HCT116 (cell line): ENCODE measurements around the gene SLC12A1. TPM values are rescaled to one million over a fixed set of nuclear protein-coding genes. Genes with fewer than 3 reads are reported as not detected.

Source experiments
- ATAC-seq: fragments of 200-7000 bp; cut with Tn5 transposase; 2 replicates; pipeline ENCODE4 v1.9.1; 2020; ENCODE audit warnings: mild to moderate bottlenecking, moderate library complexity
- BruUV-seq: library from RNA; stranded (reverse); fragments of 400-500 nt; replicated peaks from 2 replicates; lab custom pipeline; 2021; lab: Mats Ljungman, UMichigan
- CTCF ChIA-PET: fragments of 300-600 bp; sonication (Branson Sonifier 250); formaldehyde crosslinking; loops from one replicate; lab custom pipeline; 2021; ENCODE audit warnings: antibody characterized with exemption; lab: Charles Lee
- POLR2A ChIA-PET: fragments of 300-600, 350-600 bp; sonication (Branson Sonifier 250); formaldehyde crosslinking; loops from one replicate; lab custom pipeline; 2021; ENCODE audit warnings: antibody characterized with exemption; lab: Charles Lee
- RAD21 ChIA-PET, 2 experiments: fragments of 300-600 bp; sonication (Branson Sonifier 250); formaldehyde crosslinking; loops; one replicate each; lab custom pipeline; 2023; ENCODE audit warnings: low total read pairs in 2 of 2; ENCODE audit not compliant: uncharacterized antibody in 2 of 2, unreplicated experiment in 2 of 2, low non-redundant PET in 1 of 2; lab: Charles Lee
- DNase-seq: peaks from one replicate; pipeline ENCODE4 v3.0.0-alpha.2; 2010; ENCODE audit warnings: low read depth, low spot score
- H2AFZ ChIP-seq: fragments of 200-600 bp; shearing (Covaris generic), sonication (generic); 2 replicates; pipeline ENCODE4 v1.6.1; 2017; ENCODE audit warnings: low read depth, mixed run types, mixed read lengths, antibody characterized with exemption, low read length; ENCODE audit not compliant: poor library complexity, severe bottlenecking
- H3K27ac ChIP-seq: 2 replicates; pipeline ENCODE4 v1.5.1; 2012; ENCODE audit warnings: low read depth, low read length
- H3K27me3 ChIP-seq: fragments of 200-600 bp; sonication (generic); 2 replicates; pipeline ENCODE4 v1.6.1; 2016; ENCODE audit warnings: mixed run types, low read length, mixed read lengths; ENCODE audit not compliant: insufficient read depth
- H3K36me3 ChIP-seq, 2 experiments: fragments of 200-500 bp in 1 of 2; fragments of 200-600 bp in 1 of 2; sonication (Bioruptor generic) in 1 of 2; sonication (generic) in 1 of 2; 2 replicates each; pipeline versions ENCODE4 v1.5.1 to v1.6.1; 2014 to 2016; ENCODE audit warnings: low read length in 2 of 2, inconsistent platforms in 1 of 2, mixed read lengths in 1 of 2, mixed run types in 1 of 2; ENCODE audit not compliant: insufficient read depth in 2 of 2, control insufficient read depth in 1 of 2
- H3K4me1 ChIP-seq, 2 experiments: fragments of 200-600 bp in 1 of 2; sonication (generic) in 1 of 2; 2 replicates each; pipeline versions ENCODE4 v1.5.1 to v1.6.1; 2012 to 2017; ENCODE audit warnings: low read length in 2 of 2, inconsistent platforms in 1 of 2, mild to moderate bottlenecking in 1 of 2, mixed read lengths in 1 of 2, mixed run types in 1 of 2, moderate library complexity in 1 of 2; ENCODE audit not compliant: insufficient read depth in 2 of 2, control insufficient read depth in 1 of 2
- H3K4me2 ChIP-seq: fragments of 200-600 bp; sonication (generic); 2 replicates; pipeline ENCODE4 v1.6.1; 2017; ENCODE audit warnings: mixed run types, low read length, mixed read lengths
- H3K4me3 ChIP-seq, 2 experiments: fragments of 200-600 bp in 1 of 2; sonication (generic) in 1 of 2; replicated peaks in 1 of 2; 2 replicates each; pipeline ENCODE4 v1.5.1; 2011 to 2016; ENCODE audit warnings: low read length in 2 of 2, control low read depth in 1 of 2, low read depth in 1 of 2, mild to moderate bottlenecking in 1 of 2, mixed read lengths in 1 of 2, mixed run types in 1 of 2
- H3K79me2 ChIP-seq: fragments of 200-600 bp; sonication (generic); 2 replicates; pipeline ENCODE4 v1.6.1; 2017; ENCODE audit warnings: mild to moderate bottlenecking, mixed run types, low read length, moderate library complexity, mixed read lengths; ENCODE audit not compliant: insufficient read depth
- H3K9ac ChIP-seq: fragments of 200-600 bp; sonication (generic); 2 replicates; pipeline ENCODE4 v1.6.1; 2016; ENCODE audit warnings: low read length, mixed read lengths
- H3K9me2 ChIP-seq: fragments of 200-600 bp; sonication (generic), shearing (Covaris generic); 2 replicates; pipeline ENCODE4 v1.6.1; 2017; ENCODE audit warnings: mixed run types, mild to moderate bottlenecking, moderate library complexity; ENCODE audit not compliant: insufficient read depth
- H3K9me3 ChIP-seq, 2 experiments: fragments of 200-500 bp in 1 of 2; fragments of 200-600 bp in 1 of 2; sonication (Bioruptor generic) in 1 of 2; sonication (generic) in 1 of 2; 2 replicates each; pipeline ENCODE4 v1.6.1; 2014 to 2017; ENCODE audit warnings: low read length in 2 of 2, mixed read lengths in 2 of 2, inconsistent platforms in 1 of 2, low read depth in 1 of 2, mild to moderate bottlenecking in 1 of 2, mixed run types in 1 of 2, moderate library complexity in 1 of 2; ENCODE audit not compliant: control insufficient read depth in 1 of 2, insufficient read depth in 1 of 2
- H4K20me1 ChIP-seq: fragments of 200-600 bp; sonication (generic), shearing (Covaris generic); 2 replicates; pipeline ENCODE4 v1.6.1; 2017; ENCODE audit warnings: mixed run types, mild to moderate bottlenecking, moderate library complexity; ENCODE audit not compliant: insufficient read depth
- CBX3 ChIP-seq: IDR thresholded peaks from 2 replicates; pipeline ENCODE4 v1.6.1; 2012; ENCODE audit warnings: low read depth
- EGR1 ChIP-seq: IDR thresholded peaks from 2 replicates; pipeline ENCODE4 v1.6.1; 2012; ENCODE audit warnings: low read depth
- ELF1 ChIP-seq: IDR thresholded peaks from 2 replicates; pipeline ENCODE4 v1.6.1; 2012; ENCODE audit warnings: low read depth, borderline replicate concordance
- EZH2phosphoT487 ChIP-seq: fragments of 200-600 bp; IDR thresholded peaks from 2 replicates; pipeline ENCODE4 v1.6.1; 2018; ENCODE audit warnings: antibody characterized with exemption, borderline replicate concordance
- FOSL1 ChIP-seq: IDR thresholded peaks from 2 replicates; pipeline ENCODE4 v1.6.1; 2012; ENCODE audit warnings: low read depth
- JUND ChIP-seq: IDR thresholded peaks from 2 replicates; pipeline ENCODE4 v1.6.1; 2012
- POLR2A ChIP-seq: IDR thresholded peaks from 2 replicates; pipeline ENCODE4 v1.7.0; 2011; ENCODE audit warnings: borderline replicate concordance; ENCODE audit not compliant: insufficient read depth, insufficient read length; ENCODE audit errors: extremely low read depth
- POLR2AphosphoS5 ChIP-seq: IDR thresholded peaks from 2 replicates; pipeline ENCODE4 v1.6.1; 2011; ENCODE audit warnings: mild to moderate bottlenecking, low read depth, low read length, moderate library complexity
- TCF7L2 ChIP-seq: IDR thresholded peaks from 2 replicates; pipeline ENCODE4 v1.7.0; 2011; ENCODE audit warnings: borderline replicate concordance, inconsistent platforms; ENCODE audit not compliant: insufficient read depth, insufficient read length; ENCODE audit errors: extremely low read depth
- YY1 ChIP-seq: IDR thresholded peaks from 2 replicates; pipeline ENCODE4 v1.6.1; 2011; ENCODE audit warnings: low read length, low read depth, moderate library complexity, mild to moderate bottlenecking; ENCODE audit not compliant: insufficient replicate concordance; ENCODE audit errors: extremely low read depth
- ZFX ChIP-seq: fragments of 450-650 bp; IDR thresholded peaks from 2 replicates; pipeline ENCODE4 v1.6.1; 2017
- intact Hi-C: fragments of 100-400 bp; cut with micrococcal nuclease; formaldehyde crosslinking; loops from 2 replicates; pipeline ENCODE4 v1.10.0; 2022
- total RNA-seq: library from RNA; stranded (reverse); gene quantifications from one replicate; pipeline ENCODE4 v1.2.1, GENCODE V29; 2021; ENCODE audit not compliant: unreplicated experiment
- TF ChIP-seq, protein P1 (sequence below), 3 experiments: fragments of 200-600 bp in 1 of 3; sonication (generic) in 1 of 3; IDR thresholded peaks in 2 of 3; conservative IDR thresholded peaks in 1 of 3; 2 replicates each; pipeline ENCODE4 v1.5.1; 2012 to 2017; ENCODE audit warnings: low read depth in 2 of 3, low read length in 2 of 3, antibody characterized with exemption in 1 of 3, borderline replicate concordance in 1 of 3, control low read depth in 1 of 3, mild to moderate bottlenecking in 1 of 3, mixed read lengths in 1 of 3, mixed run types in 1 of 3, moderate library complexity in 1 of 3; ENCODE audit not compliant: insufficient read depth in 1 of 3
- TF ChIP-seq, protein P2 (sequence below): IDR thresholded peaks from 2 replicates; pipeline ENCODE4 v1.6.1; 2012

Gene SLC12A1
- total RNA-seq, 1 experiment from 2014 or later: not detected

DNA sequence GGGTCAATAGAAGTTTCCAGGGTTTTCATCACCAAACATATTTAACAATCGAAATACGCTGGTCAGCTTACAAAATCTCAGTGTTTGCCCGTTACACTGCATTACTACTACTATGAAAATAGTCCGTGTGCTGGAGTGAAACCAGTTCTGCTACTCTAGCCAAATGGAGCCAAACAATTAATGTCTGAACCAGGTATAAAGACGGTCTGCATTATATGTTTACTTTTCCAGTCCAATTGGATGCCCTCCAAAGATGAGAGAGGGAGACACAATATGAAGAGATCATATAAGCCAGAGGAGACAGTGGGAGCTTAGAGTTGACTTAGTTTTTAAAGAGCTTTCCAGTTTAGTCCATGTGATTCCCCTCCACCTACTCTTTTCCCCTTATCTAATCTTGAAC is 118.8 kb downstream of the SLC12A1 start:
- ChIA-PET POLR2A (interaction anchor here (1.3 kb wide), 1 partner anchor 13 kb away, joined by 4 read pairs; no protein-coding TSS in a partner anchor), RAD21 (no interaction called here), CTCF (no interaction called here)
- Histone ChIP-seq H3K4me3 (no peak overlapping the region), H3K79me2 (peaks cover 2% of the 10 kb centered on the region), H3K4me1 (peaks cover 1 to 4% of the 10 kb centered on the region in 2 experiments; a peak in 3 of 4 replicates), H2AFZ (no peak overlapping the region), H3K4me2 (no peak overlapping the region), H4K20me1 (no peaks in the 10 kb centered on the region), H3K9ac (no peak overlapping the region), H3K36me3 (no peaks in the 10 kb centered on the region), H3K9me3 (no peaks in the 10 kb centered on the region), H3K27ac (no peak overlapping the region), H3K9me2 (no peaks in the 10 kb centered on the region), H3K27me3 (no peaks in the 10 kb centered on the region; the same call in 1 of the 2 replicates)
- BruUV-seq: no TSS peak
- intact Hi-C loops: no loop called here
- DNase-seq (no peak), ATAC-seq (no peak)
- TF ChIP-seq JUND (no peak), POLR2A (no peak), EGR1 (no peak), FOSL1 (no peak), EZH2phosphoT487 (no peak), ELF1 (no peak), TCF7L2 (no peak), CBX3 (no peak), YY1 (no peak), POLR2AphosphoS5 (no peak), ZFX (no peak)
- TF ChIP-seq, protein P1, sequence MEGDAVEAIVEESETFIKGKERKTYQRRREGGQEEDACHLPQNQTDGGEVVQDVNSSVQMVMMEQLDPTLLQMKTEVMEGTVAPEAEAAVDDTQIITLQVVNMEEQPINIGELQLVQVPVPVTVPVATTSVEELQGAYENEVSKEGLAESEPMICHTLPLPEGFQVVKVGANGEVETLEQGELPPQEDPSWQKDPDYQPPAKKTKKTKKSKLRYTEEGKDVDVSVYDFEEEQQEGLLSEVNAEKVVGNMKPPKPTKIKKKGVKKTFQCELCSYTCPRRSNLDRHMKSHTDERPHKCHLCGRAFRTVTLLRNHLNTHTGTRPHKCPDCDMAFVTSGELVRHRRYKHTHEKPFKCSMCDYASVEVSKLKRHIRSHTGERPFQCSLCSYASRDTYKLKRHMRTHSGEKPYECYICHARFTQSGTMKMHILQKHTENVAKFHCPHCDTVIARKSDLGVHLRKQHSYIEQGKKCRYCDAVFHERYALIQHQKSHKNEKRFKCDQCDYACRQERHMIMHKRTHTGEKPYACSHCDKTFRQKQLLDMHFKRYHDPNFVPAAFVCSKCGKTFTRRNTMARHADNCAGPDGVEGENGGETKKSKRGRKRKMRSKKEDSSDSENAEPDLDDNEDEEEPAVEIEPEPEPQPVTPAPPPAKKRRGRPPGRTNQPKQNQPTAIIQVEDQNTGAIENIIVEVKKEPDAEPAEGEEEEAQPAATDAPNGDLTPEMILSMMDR (IDR thresholded peaks at IDR 0.05 in 2 of 3, conservative IDR thresholded peaks at IDR 0.05 in 1 of 3; ENCODE audit: borderline replicate concordance in 1 of 3, insufficient read depth in 1 of 3, low read depth in 2 of 3, low read length in 2 of 3): no peak
- TF ChIP-seq, protein P2, sequence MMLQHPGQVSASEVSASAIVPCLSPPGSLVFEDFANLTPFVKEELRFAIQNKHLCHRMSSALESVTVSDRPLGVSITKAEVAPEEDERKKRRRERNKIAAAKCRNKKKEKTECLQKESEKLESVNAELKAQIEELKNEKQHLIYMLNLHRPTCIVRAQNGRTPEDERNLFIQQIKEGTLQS: no peak
